Measurements from ENCODE around the gene SORCS2. TPM values are rescaled to one million over a fixed set of nuclear protein-coding genes. Genes with fewer than 3 reads are reported as not detected.

SORCS2 gene
- total RNA-seq, 1 donor from 2014 or later = 13.8 TPM

- Mint-ChIP-seq H3K27me3 (ENCODE audit: low read depth, unreplicated experiment) (peaks cover 4% of the 10 kb centered on the region), H3K4me3 (ENCODE audit: unreplicated experiment) (no peak overlapping the region), H3K9me3 (ENCODE audit: unreplicated experiment) (peaks cover 10% of the 10 kb centered on the region), H3K4me1 (ENCODE audit: low read depth, unreplicated experiment) (peaks cover 29% of the 10 kb centered on the region), H3K36me3 (ENCODE audit: low read depth, unreplicated experiment) (peaks cover 28% of the 10 kb centered on the region), H3K27ac (ENCODE audit: unreplicated experiment) (no peak overlapping the region)
- Histone ChIP-seq H3K4me1 (ENCODE audit: insufficient read depth, low read length) (peaks cover 41% of the 10 kb centered on the region), H3K27ac (ENCODE audit: low read depth, low read length) (no peak overlapping the region), H4K20me1 (ENCODE audit: insufficient read depth, low read length) (no peaks in the 10 kb centered on the region), H3K9me3 (ENCODE audit: insufficient read depth, low read depth, low read length) (peaks cover 9% of the 10 kb centered on the region), H2AFZ (ENCODE audit: low read depth, low read length) (no peak overlapping the region), H3K4me3 (ENCODE audit: insufficient read depth, low read depth, low read length) (no peak overlapping the region), H3K27me3 (ENCODE audit: insufficient read depth, low read length) (no peaks in the 10 kb centered on the region), H3K36me3 (ENCODE audit: insufficient read depth, low read length) (no peaks in the 10 kb centered on the region), H3K4me2 (ENCODE audit: low read length) (no peak overlapping the region), H3K9ac (ENCODE audit: low read length) (no peak overlapping the region), H3K79me2 (ENCODE audit: insufficient read depth, low read length) (peaks cover 23% of the 10 kb centered on the region)
- TF ChIP-seq EZH2 (IDR thresholded peaks at IDR 0.05; ENCODE audit: insufficient read depth, low read length) (no peak), CTCF (IDR thresholded peaks at IDR 0.05; ENCODE audit: insufficient read depth, low read depth, low read length) (no peak)
- FAIRE-seq (no peak), DNase-seq (ENCODE audit: low read depth) (no peak)
These were observed 19.9 kb downstream of the SORCS2 start for GRCh38 chr4:7212101-7212674.

- Histone ChIP-seq H3K4me2 (ENCODE audit: low read length) (no peak overlapping the region), H3K27ac (ENCODE audit: low read depth, low read length) (no peak overlapping the region), H3K79me2 (ENCODE audit: insufficient read depth, low read length) (peaks cover 23% of the 10 kb centered on the region), H3K4me3 (ENCODE audit: insufficient read depth, low read depth, low read length) (no peak overlapping the region), H4K20me1 (ENCODE audit: insufficient read depth, low read length) (no peaks in the 10 kb centered on the region), H3K4me1 (ENCODE audit: insufficient read depth, low read length) (peaks cover 37% of the 10 kb centered on the region), H3K9me3 (ENCODE audit: insufficient read depth, low read depth, low read length) (peaks cover 9% of the 10 kb centered on the region), H3K36me3 (ENCODE audit: insufficient read depth, low read length) (no peaks in the 10 kb centered on the region), H3K9ac (ENCODE audit: low read length) (no peak overlapping the region), H2AFZ (ENCODE audit: low read depth, low read length) (no peak overlapping the region), H3K27me3 (ENCODE audit: insufficient read depth, low read length) (no peaks in the 10 kb centered on the region)
- no peak overlapping the region for H3K27ac Mint-ChIP-seq (ENCODE audit: unreplicated experiment)
- FAIRE-seq (no peak), DNase-seq (ENCODE audit: low read depth) (no peak)
- peaks cover 6% of the 10 kb centered on the region for H3K27me3 Mint-ChIP-seq (ENCODE audit: low read depth, unreplicated experiment)
- TF ChIP-seq CTCF (IDR thresholded peaks at IDR 0.05; ENCODE audit: insufficient read depth, low read depth, low read length) = no peak
- no peak for TF ChIP-seq EZH2 (IDR thresholded peaks at IDR 0.05; ENCODE audit: insufficient read depth, low read length)
- peaks cover 10% of the 10 kb centered on the region for H3K9me3 Mint-ChIP-seq (ENCODE audit: unreplicated experiment)
- no peak overlapping the region for H3K4me3 Mint-ChIP-seq (ENCODE audit: unreplicated experiment)
- H3K4me1 Mint-ChIP-seq (ENCODE audit: low read depth, unreplicated experiment) = peaks cover 26% of the 10 kb centered on the region
- H3K36me3 Mint-ChIP-seq (ENCODE audit: low read depth, unreplicated experiment) = peaks cover 28% of the 10 kb centered on the region
These were observed 20.6 kb downstream of the SORCS2 start for GRCh38 chr4:7212921-7213320.

GRCh38 chr4:7213807-7214206 is 21.5 kb downstream of the SORCS2 start:
- Mint-ChIP-seq H3K36me3 (ENCODE audit: low read depth, unreplicated experiment) (peaks cover 28% of the 10 kb centered on the region), H3K27ac (ENCODE audit: unreplicated experiment) (no peak overlapping the region), H3K9me3 (ENCODE audit: unreplicated experiment) (peaks cover 10% of the 10 kb centered on the region), H3K27me3 (ENCODE audit: low read depth, unreplicated experiment) (peaks cover 6% of the 10 kb centered on the region), H3K4me1 (ENCODE audit: low read depth, unreplicated experiment) (peaks cover 31% of the 10 kb centered on the region), H3K4me3 (ENCODE audit: unreplicated experiment) (no peak overlapping the region)
- Histone ChIP-seq H3K79me2 (ENCODE audit: insufficient read depth, low read length) (peaks cover 23% of the 10 kb centered on the region), H3K9me3 (ENCODE audit: insufficient read depth, low read depth, low read length) (peaks cover 9% of the 10 kb centered on the region), H3K4me2 (ENCODE audit: low read length) (no peak overlapping the region), H2AFZ (ENCODE audit: low read depth, low read length) (no peak overlapping the region), H3K4me3 (ENCODE audit: insufficient read depth, low read depth, low read length) (no peak overlapping the region), H3K9ac (ENCODE audit: low read length) (no peak overlapping the region), H3K4me1 (ENCODE audit: insufficient read depth, low read length) (peaks cover 33% of the 10 kb centered on the region), H4K20me1 (ENCODE audit: insufficient read depth, low read length) (no peaks in the 10 kb centered on the region), H3K27me3 (ENCODE audit: insufficient read depth, low read length) (no peaks in the 10 kb centered on the region), H3K27ac (ENCODE audit: low read depth, low read length) (no peak overlapping the region), H3K36me3 (ENCODE audit: insufficient read depth, low read length) (no peaks in the 10 kb centered on the region)
- FAIRE-seq (no peak), DNase-seq (ENCODE audit: low read depth) (no peak)
- TF ChIP-seq EZH2 (IDR thresholded peaks at IDR 0.05; ENCODE audit: insufficient read depth, low read length) (no peak), CTCF (IDR thresholded peaks at IDR 0.05; ENCODE audit: insufficient read depth, low read depth, low read length) (no peak)

All from astrocyte (in vitro differentiated cells and primary cell).